ENCODE results near the gene ANKUB1.

DNA sequence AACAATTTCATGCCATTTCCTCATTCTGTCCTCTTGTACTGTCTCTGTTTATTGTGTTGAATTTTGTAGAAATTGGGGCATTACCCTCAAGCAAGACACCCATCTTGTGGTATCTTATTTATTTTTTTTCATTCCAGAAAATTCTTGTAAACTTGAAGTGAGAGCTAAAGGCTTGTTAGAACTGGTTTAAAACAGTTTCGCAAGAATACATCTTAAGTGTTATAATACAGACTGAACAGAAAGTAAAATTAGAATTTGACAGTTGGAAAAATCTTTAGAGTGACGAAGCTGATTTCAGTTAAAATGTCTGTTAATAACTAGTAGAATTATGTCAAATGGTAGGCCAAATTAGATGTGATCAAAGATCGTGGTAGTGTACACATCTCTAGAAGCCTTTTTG, 47.5 kb upstream of the ANKUB1 start:
- no peak for TF ChIP-seq YY1 (IDR thresholded peaks at IDR 0.05; ENCODE audit: borderline replicate concordance in 1 of 3, control insufficient read depth in 1 of 3, extremely low read depth in 1 of 3, insufficient read depth in 3 of 3, insufficient read length in 1 of 3, insufficient replicate concordance in 2 of 3, low read depth in 1 of 3, low read length in 2 of 3)
- TF ChIP-seq, protein P1, sequence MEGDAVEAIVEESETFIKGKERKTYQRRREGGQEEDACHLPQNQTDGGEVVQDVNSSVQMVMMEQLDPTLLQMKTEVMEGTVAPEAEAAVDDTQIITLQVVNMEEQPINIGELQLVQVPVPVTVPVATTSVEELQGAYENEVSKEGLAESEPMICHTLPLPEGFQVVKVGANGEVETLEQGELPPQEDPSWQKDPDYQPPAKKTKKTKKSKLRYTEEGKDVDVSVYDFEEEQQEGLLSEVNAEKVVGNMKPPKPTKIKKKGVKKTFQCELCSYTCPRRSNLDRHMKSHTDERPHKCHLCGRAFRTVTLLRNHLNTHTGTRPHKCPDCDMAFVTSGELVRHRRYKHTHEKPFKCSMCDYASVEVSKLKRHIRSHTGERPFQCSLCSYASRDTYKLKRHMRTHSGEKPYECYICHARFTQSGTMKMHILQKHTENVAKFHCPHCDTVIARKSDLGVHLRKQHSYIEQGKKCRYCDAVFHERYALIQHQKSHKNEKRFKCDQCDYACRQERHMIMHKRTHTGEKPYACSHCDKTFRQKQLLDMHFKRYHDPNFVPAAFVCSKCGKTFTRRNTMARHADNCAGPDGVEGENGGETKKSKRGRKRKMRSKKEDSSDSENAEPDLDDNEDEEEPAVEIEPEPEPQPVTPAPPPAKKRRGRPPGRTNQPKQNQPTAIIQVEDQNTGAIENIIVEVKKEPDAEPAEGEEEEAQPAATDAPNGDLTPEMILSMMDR (IDR thresholded peaks at IDR 0.05 in 2 of 3, conservative IDR thresholded peaks at IDR 0.05 in 1 of 3; ENCODE audit: insufficient read depth in 2 of 3, low read depth in 1 of 3, low read length in 3 of 3): no peak
